HG02571 (cell line): Measurements from ENCODE around the gene ABCD1.
"Not testable (repeated sequence)": the region's sequence is repeated elsewhere in the genome, so short reads cannot be mapped to it uniquely, and the experiment has no call there.

Experiments used
- ATAC-seq: cut with Tn5 transposase; IDR thresholded peaks from one replicate; pipeline ENCODE4 v1.9.1; 2021; ENCODE audit warnings: mild to moderate bottlenecking, moderate library complexity; ENCODE audit not compliant: unreplicated experiment

Gene ABCD1

DNA sequence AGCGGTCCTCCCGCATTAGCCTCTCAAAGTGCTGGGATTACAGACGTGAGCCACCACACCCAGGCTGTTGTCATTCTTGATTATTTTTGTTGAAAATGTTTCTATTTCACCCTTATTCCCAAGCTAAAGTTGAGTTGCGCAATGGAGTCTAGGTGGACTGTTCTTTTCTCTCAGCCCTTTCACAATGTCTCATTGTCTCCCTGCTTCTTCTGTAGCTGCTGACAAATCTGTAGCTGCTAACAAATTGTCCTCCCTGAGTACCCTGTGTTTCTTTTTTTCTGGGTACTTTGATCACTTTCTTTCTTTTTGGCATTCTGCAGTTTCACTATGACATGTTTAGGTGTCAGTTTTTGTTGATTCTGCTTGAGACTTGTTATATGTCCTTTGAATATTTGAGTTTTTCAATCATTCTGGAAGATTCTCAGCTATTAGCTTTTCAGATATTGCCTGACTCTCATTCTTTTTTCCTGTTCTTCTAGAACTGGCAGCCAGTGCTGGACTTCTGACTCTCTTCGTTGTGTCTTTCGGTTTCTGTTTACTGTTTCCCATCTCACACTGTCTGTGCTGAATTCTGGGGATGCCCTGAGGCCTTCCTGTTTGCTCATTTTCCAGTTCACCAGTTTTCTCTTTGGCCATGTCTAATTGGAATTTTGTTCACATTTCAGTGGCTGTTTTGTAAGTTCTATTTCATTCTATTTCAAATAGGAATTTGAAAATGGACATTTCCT, 6.6 kb downstream of the ABCD1 start:
- ATAC-seq = no peak

DNA sequence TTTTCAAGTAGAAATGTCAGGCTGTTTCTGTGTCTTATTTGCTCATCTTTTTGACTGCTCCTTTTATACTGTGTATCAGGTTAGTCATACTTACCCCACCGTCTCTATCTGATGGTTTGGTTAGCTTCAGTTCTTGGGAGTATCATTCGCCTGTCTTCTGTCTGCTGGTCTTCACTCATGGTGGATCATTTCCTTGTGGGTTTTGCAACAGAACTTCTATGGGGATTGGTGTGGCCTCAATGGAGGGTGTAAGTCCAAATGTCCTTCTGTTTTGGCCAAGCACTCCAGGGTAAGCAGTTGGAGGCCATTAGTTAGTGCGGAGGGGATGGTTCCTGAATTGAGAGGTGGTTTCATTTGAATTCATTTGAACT, 7.2 kb downstream of the ABCD1 start:
- no peak for ATAC-seq

DNA sequence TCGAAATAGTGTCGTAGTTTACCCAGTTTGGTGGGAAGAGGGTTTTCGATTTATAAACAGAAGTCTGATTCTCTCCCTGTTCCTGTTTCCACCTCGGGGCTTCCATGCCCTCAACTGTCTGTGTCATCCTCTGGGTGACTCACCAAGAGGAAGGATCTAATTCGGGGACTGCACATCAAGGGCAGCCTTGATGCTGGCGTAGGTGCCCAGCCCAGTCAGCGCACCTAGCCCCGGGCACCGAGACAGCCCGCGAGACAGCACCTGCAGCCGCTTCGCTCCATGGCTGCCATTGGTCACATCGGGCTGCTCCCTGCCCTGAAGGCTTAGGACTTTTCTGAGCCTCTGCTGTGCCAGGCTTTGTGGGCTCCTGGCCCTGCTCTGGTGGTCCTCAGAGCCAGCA, 7.7 kb downstream of the ABCD1 start:
- ATAC-seq = no peak

DNA sequence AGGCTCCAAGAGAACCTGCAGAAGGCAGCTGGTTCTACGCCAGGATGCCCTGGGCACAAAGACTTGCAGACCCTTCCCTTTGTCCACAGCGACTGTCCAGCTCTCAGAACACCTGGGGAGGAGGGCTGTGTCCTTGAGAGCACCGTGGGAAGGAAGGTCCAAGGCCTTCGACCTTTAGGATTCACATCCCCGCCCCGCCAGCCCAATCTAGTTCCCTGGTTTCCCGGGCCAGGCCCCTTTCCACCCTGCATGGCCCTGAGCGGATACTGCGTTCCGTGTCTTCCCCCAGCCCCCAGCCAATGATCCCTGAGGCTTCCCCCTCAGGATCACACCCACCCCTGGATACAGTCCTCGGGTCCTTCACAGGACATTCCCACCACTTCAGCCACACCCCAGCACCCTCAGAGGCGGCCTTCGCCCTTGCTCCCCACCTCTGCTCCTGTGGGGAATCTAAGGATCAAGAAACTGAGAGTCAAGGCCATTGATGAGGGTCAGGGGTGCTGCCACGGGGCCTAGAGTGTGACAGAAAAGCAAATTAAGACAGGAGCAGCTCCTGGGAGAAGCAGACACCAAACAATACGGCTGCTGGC, 9.1 kb downstream of the ABCD1 start:
- ATAC-seq = no peak

DNA sequence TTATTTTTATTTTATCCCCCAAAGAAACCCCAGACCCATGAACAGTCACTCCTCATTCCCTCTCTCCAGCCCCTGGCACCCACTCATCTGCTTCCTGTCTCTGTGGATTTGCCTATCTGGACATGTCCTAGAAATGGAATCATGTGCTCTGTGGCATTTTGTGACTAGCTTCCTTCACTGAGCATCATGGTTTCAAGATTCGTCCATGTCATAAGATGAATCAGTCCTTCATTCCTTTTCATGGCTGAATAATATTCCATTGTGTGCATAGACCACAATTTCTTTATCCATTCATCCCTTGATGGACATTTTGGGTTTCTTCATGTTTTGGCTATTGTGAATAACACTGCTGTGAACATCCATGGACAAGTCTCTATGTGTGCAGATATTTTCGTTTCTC, 10.2 kb downstream of the ABCD1 start:
- no peak for ATAC-seq

DNA sequence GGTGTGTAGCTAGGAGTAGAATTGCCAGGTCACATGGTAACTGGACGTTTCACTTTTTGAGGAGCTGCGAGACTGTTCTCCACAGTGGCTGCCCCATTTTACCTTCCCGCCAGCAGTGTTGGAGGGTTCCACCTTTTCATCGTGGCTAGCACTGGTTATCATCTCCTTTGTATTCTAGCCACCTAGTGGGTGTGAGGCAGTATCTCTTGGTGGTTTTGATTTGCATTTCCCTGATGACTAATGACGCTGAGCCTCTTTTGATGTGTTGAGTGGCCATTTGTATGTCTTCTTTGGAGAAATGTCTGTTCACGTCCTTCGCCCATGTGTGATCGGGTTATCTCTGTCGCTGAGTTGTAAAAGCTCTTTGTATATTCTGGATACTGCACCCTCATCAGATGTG, 10.6 kb downstream of the ABCD1 start:
- ATAC-seq = no peak

DNA sequence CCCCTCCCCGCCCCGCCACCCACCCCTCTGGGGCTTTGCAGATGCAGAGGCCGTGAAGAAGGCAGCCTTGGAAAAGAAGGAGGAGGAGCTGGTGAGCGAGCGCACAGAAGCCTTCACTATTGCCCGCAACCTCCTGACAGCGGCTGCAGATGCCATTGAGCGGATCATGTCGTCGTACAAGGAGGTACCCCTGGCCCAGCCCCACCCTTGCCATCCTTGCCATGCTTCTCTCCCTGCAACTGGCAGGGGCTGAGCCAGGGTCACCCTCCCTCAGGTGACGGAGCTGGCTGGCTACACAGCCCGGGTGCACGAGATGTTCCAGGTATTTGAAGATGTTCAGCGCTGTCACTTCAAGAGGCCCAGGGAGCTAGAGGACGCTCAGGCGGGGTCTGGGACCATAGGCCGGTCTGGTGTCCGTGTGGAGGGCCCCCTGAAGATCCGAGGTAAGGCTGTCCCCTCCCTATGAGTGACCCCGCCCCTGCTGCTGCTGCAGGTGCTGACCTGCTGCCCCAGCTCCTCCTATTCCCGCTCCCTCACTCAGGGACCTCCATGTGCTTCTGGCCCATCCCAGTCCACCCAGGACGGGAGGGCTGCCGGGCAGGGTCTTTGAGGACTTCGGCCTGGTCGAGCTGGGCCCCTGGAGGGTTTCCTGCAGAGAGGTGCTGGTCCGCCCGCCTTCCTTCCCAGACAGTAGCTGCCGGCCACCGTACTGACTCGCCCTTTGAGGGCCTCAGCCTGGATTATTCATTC, 11.6 kb downstream of the ABCD1 start:
- ATAC-seq = no peak

DNA sequence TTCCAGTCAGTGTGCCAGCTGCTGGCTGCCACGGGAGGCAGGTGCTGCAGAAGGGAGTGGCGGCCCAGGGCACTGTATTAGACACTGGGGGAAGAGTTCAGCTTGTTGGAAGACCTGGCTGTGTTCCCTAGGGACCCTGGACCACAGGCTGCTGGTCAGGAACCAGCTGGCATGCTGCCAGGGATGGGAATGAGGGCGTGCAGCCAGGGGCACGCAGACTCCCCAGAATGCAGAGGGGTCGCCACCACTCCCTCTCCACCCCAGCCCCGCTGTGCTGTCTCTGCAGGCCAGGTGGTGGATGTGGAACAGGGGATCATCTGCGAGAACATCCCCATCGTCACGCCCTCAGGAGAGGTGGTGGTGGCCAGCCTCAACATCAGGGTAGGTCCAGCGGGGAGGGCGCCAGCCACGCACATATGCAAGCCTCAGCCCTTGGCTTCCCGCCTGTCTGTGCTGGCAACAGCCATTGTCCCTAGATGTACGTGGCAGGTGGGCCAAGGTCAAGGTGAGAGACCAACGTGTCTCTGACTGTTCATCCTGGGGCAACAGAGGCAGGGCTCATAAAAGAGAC, 12.3 kb downstream of the ABCD1 start:
- ATAC-seq = no peak

DNA sequence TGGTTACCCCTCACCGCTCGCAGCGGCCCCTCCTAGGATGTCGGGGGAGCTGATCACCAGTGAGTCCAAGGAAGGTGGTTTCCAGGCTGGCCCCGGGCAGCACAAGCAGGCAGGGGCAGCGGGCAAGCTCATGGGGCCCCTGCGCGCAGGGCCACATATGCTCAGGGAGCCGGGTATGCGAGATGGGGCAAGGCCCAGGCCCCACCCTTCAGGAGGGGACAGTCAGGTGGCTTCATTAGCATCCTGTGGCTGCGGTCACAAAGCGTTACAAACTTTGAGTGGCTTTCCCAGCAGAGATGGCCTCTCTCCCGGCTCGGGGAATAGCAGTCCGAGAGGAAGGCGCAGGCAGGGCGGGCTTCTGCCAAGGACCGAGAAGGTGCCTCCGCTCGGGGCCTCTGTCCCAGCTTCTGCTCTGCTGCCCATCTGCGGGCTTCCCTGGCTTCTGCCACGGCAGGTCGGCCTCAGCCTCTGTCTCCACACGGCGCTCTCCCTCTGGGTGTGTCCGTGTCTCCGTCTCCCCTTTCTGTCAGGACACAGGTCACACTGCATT, 13.5 kb downstream of the ABCD1 start:
- ATAC-seq = no peak

DNA sequence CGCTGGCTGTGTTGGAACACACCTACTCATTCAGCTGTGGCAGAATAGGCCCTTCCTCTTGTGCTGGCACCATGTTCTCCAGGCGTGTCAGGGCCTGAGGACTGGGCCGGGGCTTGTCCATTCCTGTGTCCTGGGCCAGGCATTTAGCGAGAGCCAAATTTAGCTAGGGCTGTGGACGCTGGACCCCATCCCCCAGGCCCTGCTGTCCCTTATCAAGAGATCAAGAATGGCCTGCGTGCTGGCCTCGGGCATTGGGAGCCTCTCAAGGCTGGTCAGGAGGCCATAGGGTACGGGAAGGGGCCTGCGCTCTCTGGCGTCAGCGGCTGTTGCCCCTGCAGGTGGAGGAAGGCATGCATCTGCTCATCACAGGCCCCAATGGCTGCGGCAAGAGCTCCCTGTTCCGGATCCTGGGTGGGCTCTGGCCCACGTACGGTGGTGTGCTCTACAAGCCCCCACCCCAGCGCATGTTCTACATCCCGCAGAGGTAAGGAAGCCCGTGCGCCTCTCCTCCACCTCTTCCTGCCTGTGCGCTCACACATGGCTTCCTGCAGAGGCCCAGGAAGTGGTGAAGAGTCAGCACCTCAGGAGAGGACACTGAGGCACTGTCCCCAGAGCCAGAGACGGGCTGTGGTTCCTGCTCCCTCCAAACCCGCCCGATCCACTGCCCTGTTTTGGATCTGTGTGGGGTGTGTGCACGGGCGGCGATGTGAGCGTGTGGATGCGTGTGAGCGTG, 15.3 kb downstream of the ABCD1 start:
- no peak for ATAC-seq

DNA sequence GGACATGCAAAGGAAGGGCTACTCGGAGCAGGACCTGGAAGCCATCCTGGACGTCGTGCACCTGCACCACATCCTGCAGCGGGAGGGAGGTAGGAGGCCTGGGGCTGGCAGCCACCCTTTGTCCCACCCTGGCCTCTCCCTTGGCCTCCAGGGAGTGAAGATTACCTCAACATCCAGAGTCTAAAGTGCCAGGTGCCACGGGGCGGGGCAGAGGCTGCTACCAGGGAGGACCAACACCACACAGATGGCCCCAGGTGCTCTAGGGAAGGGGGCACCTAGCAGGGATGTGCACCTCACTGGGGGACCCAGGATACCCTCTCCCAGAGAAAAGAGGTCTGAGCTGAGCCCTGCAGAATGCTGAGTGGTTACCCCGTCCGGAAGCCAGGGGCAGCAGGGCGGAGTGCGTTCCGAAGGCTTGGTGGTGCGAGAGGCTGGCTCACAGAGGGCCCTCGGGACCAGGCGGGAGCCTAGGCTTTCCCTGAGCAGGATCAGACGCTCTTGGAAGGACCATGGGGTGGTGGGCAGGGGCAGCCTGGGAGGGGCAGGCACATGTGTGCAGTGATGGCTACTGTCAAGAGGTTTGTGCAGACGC, 16.1 kb downstream of the ABCD1 start:
- ATAC-seq = no peak

DNA sequence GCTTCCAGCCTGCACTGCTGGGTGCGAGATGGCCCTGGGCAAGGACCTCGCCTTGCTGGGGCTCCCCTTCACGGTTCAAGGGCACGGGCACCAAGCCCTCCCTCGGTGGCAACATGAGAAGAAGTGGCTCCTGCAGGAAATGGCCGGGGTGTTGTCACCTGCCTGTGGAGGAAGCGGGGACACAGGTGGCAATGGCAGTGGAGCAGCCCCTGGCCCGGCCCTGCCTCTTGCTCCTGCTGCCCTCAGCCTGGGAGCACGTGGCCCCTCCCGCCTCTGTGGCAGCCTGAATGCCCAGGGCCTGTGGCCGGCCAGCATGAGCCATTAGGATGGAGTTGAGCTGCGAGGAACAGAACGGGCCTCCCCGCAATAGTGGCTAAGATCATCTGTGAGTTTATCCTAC, 16.8 kb downstream of the ABCD1 start:
- ATAC-seq = no peak

DNA sequence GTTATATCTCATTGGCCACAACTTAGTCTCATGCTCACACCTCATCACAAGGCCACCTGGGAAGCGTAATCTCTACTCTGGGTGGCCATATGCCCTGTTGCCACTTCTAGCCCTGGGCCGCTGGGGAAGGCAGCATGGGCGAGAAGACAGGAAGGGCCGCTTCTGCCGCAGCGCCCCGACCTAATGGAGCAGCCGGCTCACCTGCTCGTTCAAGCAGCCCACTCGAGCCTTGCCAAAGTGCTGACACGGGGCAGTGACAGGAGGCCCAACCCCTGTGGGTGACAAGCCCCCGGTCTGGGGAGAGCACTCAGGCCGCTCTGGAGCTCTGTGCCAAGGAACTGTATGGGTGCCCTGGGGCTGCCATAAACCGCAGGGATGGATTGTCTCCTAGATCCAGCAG, 17.5 kb downstream of the ABCD1 start:
- not testable (repeated sequence) for ATAC-seq

DNA sequence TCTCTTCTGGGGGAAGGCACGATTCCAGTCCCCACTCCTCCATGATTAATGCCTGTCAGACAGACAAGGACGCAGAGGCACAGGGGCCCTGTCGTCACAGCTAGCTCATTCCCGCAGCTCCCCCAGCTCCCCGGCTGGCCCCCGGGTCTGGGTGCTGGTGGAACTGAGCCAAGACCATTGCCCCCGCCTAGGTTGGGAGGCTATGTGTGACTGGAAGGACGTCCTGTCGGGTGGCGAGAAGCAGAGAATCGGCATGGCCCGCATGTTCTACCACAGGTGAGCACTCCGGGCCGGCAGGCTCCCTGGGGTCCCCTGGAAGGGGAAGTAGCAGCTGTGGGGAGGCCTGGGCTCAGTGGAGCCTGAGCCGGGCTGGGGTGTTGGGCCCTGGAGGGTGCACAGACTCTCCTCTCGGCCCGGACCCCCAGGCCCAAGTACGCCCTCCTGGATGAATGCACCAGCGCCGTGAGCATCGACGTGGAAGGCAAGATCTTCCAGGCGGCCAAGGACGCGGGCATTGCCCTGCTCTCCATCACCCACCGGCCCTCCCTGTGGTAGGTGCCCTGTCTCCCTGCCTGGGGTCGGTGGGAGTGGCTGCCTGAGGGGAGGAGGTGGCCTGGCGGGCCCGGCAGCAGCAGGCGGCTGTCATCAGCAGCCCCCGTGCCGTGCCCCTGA, 18.3 kb downstream of the ABCD1 start:
- ATAC-seq = not testable (repeated sequence)

DNA sequence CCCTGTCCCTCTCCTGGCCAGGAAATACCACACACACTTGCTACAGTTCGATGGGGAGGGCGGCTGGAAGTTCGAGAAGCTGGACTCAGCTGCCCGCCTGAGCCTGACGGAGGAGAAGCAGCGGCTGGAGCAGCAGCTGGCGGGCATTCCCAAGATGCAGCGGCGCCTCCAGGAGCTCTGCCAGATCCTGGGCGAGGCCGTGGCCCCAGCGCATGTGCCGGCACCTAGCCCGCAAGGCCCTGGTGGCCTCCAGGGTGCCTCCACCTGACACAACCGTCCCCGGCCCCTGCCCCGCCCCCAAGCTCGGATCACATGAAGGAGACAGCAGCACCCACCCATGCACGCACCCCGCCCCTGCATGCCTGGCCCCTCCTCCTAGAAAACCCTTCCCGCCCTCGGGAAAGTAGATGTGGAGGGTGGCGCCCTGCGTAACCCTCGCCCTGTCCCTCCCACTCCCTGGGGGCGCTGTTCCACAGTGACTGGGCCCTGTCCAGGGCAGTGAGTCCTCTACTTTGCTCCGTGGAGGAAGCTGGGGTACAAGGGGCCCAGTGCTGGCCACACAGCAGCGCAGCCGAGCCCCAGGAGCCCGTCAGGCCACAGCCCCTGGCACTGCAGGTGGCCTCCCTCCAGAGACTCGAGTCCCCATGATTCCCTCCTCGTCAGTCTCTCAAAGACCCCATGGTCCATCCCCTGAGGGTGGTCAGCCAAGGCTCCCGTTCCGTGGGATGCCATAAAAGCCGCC, 19.0 kb downstream of the ABCD1 start:
- not testable (repeated sequence) for ATAC-seq

DNA sequence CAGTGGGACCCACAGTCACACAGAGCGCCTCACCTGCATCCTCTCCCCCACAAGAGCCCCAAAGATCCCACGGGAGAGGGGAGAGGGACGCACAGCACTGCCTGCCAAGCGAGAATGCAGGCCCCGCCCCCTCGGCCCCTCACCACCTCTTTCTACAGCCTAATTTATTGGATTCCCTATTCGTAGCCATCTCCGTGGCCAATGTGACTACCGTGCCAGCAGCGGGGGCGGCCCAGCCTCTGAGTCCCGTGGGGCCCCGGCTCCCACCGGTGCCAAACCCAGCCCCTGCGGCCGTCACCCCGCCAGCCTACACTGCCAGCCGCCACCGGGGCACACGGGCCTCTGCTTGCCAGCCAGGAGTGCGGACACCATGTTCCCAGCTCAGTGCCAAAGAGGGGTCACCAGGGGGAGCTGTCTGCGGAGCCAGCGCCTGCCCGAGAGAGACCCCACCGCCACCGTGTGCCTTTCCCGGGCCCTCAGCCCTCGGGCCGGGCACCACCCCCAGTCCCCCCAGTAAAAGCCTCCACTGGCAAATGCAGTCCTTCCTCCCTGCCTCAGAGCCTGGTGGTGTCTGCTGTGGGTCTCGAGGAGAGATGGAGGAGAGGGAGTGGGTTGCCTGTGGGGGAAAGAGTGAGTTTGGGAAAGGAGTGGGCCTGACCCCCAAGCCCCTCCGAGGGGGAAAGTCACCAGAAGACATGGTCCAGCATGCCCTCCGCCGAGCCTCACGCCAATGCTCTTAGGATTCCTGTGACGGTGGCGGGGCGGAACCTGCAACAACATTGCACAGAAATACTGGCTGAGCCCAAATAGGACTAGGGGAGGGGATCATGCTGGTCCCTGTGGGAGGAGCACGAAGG, 19.8 kb downstream of the ABCD1 start:
- no peak for ATAC-seq

DNA sequence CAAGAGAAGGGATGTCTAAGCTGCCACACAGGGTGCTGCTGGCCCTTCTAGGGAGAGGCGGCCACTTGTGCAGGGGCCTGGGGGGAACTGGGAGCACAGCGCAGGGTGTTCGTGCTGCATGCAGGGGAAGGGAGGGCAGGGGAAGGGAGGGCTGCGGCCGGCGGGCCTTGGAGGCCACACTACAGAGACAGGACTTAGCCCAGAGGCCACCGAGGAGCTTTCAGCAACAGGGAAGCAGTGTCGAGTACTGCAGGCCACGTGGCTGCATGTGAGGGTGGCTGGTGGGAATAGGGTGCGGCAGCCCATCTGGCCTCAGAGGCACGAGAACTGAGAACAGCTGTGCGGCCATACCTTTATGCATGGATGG, 20.4 kb downstream of the ABCD1 start:
- ATAC-seq = not testable (repeated sequence)

DNA sequence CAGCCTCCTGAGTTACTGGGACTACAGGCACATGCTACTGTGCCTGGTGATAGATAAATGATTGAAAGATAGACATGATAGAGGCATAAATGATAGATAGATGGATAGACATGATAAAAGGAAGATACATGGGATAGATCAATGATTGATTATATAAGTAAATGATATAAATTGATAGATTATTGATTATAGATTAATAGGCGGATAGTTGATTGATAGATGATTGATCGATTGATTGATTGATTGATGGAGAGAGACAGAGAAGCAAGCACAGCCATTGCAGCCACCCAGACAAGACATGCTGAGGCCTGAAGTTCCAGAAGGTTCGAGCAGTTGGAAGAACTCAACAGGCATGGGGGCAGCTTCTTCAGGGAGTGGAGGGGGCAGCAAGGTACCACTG, 21.7 kb downstream of the ABCD1 start:
- no peak for ATAC-seq
